ENCODE measurements around the gene P4HA2.

Gene P4HA2

DNA sequence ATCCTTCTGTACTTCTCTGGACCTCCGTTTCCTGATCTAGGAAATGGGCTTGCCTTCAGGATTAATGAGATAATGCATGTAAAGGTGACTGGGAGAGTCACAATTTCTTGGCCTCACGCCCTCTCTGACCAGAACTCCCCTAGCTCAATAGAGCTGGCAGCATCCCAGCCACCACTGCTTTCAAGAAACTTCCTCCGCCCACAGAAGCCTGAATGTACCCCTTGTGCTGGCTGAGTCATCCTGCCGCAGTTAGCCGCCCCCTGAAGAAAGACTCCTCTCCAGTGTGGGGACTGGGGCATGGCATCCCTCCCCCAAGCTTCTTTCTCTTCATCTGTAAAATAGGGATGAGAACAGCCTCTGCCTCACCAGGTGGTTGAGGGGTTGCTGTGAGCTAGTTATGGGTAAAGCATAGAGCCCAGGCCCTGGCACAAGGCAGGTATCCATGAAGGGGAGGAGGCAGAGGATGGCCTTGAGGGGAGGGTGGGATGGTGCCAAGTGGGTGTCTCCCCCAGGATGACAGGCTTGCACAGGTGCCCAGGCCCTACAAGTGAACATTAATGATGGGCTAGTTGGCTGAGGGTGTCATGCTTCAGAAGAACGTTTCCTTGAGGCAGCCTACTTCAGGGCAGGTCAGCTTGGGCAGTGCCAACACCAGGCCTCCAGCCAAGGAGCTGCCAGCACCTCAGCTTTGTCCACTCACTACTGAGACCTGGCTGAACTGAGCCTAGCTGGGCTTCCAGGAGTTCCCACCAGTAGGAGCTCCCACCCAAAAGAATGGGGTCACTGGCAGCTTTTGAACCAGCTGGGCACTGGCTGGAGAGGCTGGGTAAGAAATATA, 33.3 kb upstream of the P4HA2 start:
- DNase-seq (ENCODE audit: low spot score): peak; percentile 88

DNA sequence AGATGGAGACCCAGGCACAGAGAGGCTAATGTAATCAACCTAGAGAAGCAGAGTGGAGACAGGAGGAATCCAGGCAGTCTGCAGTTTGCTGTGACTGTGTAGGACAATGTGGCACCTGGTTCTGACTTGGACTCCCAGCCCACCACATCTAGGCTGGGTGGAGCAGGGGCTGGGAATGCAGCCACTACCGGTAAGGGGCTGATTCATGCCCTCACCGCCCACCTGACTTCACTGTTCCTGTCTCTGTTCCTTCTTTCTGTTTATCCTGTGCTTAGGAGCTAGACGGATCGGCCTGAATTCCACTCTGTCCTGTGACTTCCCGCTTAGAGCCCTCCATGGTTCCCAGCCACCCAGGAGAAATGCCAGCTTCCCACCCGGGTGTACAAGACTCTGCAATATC, 32.4 kb upstream of the P4HA2 start:
- Histone ChIP-seq H3K9me3 (ENCODE audit: severe bottlenecking) (no peaks in the 10 kb centered on the region), H3K4me3 (ENCODE audit: severe bottlenecking) (no peak overlapping the region), H3K27ac (ENCODE audit: poor library complexity, severe bottlenecking) (peak overlapping the region; percentile 95), H3K27me3 (ENCODE audit: insufficient read depth, poor library complexity, severe bottlenecking) (no peaks in the 10 kb centered on the region), H3K4me1 (ENCODE audit: insufficient read depth, poor library complexity, severe bottlenecking) (peaks cover 41% of the 10 kb centered on the region), H3K36me3 (ENCODE audit: low read depth) (peaks cover 8% of the 10 kb centered on the region; the same call in 1 of the 2 replicates)
- DNase-seq (ENCODE audit: low spot score) (peak; percentile 76), ATAC-seq (ENCODE audit: low read depth) (peak; percentile 17)
- TF ChIP-seq, protein P1, sequence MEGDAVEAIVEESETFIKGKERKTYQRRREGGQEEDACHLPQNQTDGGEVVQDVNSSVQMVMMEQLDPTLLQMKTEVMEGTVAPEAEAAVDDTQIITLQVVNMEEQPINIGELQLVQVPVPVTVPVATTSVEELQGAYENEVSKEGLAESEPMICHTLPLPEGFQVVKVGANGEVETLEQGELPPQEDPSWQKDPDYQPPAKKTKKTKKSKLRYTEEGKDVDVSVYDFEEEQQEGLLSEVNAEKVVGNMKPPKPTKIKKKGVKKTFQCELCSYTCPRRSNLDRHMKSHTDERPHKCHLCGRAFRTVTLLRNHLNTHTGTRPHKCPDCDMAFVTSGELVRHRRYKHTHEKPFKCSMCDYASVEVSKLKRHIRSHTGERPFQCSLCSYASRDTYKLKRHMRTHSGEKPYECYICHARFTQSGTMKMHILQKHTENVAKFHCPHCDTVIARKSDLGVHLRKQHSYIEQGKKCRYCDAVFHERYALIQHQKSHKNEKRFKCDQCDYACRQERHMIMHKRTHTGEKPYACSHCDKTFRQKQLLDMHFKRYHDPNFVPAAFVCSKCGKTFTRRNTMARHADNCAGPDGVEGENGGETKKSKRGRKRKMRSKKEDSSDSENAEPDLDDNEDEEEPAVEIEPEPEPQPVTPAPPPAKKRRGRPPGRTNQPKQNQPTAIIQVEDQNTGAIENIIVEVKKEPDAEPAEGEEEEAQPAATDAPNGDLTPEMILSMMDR (IDR thresholded peaks at IDR 0.05; ENCODE audit: poor library complexity, severe bottlenecking): no peak

More for the DNA sequence above, 33.3 kb upstream of the P4HA2 start:
- Histone ChIP-seq H3K4me1 (ENCODE audit: insufficient read depth, poor library complexity, severe bottlenecking) (peaks cover 50% of the 10 kb centered on the region), H3K36me3 (ENCODE audit: low read depth) (peaks cover 8% of the 10 kb centered on the region), H3K9me3 (ENCODE audit: severe bottlenecking) (no peaks in the 10 kb centered on the region), H3K4me3 (ENCODE audit: severe bottlenecking) (no peak overlapping the region), H3K27me3 (ENCODE audit: insufficient read depth, poor library complexity, severe bottlenecking) (no peaks in the 10 kb centered on the region), H3K27ac (ENCODE audit: poor library complexity, severe bottlenecking) (peak overlapping the region; percentile 95)
- TF ChIP-seq, protein P1 (IDR thresholded peaks at IDR 0.05; ENCODE audit: poor library complexity, severe bottlenecking): no peak
- 0 out of 3 replicates have a peak, but pooled peaks have one; percentile 2 for ATAC-seq (ENCODE audit: low read depth)

DNA sequence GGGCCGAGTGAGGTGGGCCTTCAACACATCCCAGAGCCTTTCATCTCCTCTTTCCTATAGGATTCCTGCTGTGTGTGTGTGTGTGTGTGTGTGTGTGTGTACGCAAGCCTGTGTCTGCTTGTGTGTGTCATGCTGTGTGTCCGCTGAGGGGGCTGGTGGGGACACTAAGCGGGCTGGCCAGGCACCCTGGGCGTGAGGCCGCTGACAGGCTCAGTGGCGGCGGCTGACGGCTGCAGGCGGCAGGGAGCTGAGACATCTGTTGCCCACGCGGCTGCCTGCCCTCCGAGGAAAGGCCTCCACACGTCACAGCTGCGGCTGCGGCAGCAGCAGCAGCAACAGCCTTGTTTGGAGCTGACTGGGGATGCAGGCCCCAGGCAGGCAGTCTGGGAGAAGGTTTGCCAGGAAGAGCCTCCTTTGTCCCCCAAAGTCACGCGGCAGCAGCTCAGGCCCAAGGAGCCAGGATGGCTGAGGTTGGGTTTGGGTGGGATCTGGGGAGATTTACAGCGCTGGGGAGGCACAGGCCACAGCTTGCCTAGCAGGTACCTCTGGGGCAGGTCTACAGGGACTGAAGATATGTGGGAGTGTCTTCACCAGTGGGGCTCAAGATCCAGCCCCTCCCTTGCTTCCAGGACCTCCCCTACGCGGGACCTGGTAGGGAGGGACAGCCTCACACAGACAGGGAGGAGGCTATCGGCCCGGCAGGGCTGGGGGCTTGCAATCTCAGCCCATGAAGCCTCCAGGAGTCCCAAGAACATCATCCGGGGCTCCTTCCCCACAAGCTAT, 31.6 kb upstream of the P4HA2 start:
- H3K4me1 ChIP-seq (ENCODE audit: insufficient read depth, poor library complexity, severe bottlenecking): peaks cover 38% of the 10 kb centered on the region
- peak overlapping the region; percentile 95 for H3K27ac ChIP-seq (ENCODE audit: poor library complexity, severe bottlenecking)
- no peaks in the 10 kb centered on the region for H3K9me3 ChIP-seq (ENCODE audit: severe bottlenecking)
- DNase-seq (ENCODE audit: low spot score): peak; percentile 84
- TF ChIP-seq, protein P1 (IDR thresholded peaks at IDR 0.05; ENCODE audit: poor library complexity, severe bottlenecking): no peak
- H3K36me3 ChIP-seq (ENCODE audit: low read depth): peaks cover 8% of the 10 kb centered on the region; the same call in 1 of the 2 replicates
- peak overlapping the region; percentile 52 for H3K4me3 ChIP-seq (ENCODE audit: severe bottlenecking)
- peak; percentile 51 for ATAC-seq (ENCODE audit: low read depth)
- no peaks in the 10 kb centered on the region for H3K27me3 ChIP-seq (ENCODE audit: insufficient read depth, poor library complexity, severe bottlenecking)

DNA sequence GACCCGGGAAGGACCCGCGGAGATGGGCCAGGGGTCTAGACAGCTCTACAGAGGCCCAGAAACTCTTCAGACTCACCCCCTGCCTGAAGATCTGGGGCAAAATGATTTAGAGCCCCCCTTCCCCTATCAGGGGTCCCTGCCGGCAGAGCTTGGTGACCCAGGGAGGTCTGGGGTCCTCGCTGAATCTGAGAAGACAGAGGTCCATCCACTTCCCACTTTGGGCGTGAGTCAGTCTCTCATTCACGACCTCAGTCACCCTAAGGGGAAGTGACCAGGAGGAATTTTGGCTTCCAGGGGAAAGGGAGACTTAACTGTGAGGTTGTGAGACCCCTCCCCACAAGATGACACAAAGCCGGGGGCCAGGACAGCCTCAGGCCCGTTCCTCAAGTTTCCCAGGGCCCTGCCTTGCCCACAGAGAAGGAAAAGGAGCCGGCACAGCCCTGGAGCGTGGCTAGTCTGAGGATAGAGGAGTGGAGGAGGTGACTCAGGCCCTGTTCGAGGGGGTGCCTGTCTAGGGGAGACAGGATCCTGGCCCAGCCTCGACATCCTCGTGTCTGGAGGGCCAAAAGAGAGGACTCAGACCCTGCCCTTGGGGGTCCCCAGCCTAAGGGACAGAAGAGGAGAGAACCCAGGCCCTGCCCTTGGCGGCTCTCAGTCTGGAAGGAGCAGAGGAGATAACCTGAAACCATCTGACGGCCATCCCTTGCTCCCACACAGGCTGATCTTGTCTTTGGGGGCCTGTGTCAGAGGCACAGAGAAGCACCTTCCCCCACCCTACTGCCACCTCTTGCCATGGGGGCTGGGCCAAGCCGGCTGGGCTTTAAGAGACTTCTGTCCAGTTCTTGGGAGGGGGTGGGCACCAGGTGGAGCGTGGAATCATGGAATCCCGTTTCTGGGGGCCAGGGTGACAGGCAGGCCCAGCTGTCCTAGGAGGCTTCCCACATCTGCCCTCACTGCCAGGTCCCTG, 30.7 kb upstream of the P4HA2 start:
- Histone ChIP-seq H3K4me3 (ENCODE audit: severe bottlenecking) (peak overlapping the region; percentile 52), H3K27ac (ENCODE audit: poor library complexity, severe bottlenecking) (peak overlapping the region; percentile 95)

More for the DNA sequence above, 30.7 kb upstream of the P4HA2 start:
- ATAC-seq (ENCODE audit: low read depth) (peak; percentile 57), DNase-seq (ENCODE audit: low spot score) (peak; percentile 73)
- peaks cover 30% of the 10 kb centered on the region for H3K4me1 ChIP-seq (ENCODE audit: insufficient read depth, poor library complexity, severe bottlenecking)
- H3K27me3 ChIP-seq (ENCODE audit: insufficient read depth, poor library complexity, severe bottlenecking): no peaks in the 10 kb centered on the region
- no peaks in the 10 kb centered on the region for H3K9me3 ChIP-seq (ENCODE audit: severe bottlenecking)
- peaks cover 8% of the 10 kb centered on the region; the same call in 1 of the 2 replicates for H3K36me3 ChIP-seq (ENCODE audit: low read depth)
- TF ChIP-seq, protein P1 (IDR thresholded peaks at IDR 0.05; ENCODE audit: poor library complexity, severe bottlenecking): no peak

All from RWPE2 (cell line).